Activated T-cell treated with anti-CD3 and anti-CD28 coated beads for 4 hours (primary cell): ENCODE results near the gene TOR1A.
A peak's percentile ranks its signal among the peaks of the same experiment; 100 is the strongest.

Experiments
- DNase-seq: peaks from one replicate; pipeline ENCODE4 v3.0.0-alpha.2; 2020

The TOR1A gene

DNA sequence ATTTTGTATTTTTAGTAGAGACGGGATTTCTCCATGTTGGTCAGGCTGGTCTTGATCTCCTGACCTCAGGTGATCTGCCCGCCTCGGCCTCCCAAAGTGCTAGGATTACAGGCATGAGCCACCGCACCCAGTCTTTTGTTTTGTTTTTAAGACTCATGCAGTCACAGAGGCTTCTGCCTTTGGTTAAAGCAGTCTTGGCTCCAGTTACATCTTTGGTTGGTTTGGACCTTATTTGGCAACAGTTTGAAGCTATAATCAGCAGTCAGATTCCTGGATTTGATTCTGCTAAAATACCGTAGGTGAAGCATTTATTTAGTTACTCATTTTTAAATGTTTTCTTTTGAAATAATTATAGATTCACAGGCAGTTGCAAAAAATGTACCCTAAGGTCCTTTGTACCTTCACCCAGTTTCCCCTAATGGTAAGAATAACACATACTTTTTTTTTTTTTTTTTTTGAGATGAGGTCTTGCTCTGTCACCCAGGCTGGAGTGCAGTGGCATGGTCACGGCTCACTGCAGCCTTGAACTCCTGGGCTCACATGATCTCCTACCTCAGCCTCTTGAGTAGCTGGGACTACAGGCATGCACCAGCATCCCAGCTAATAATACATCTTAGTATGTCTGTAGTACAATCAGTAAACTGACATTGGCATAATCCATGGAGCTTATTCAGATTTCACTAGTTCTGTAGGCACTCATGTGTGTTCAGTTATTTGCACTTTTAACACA lies 27.1 kb upstream of the TOR1A start:
- DNase-seq = no peak

GRCh38 chr9:129849901-129850300 lies 26.0 kb upstream of the TOR1A start:
- DNase-seq = no peak

DNA sequence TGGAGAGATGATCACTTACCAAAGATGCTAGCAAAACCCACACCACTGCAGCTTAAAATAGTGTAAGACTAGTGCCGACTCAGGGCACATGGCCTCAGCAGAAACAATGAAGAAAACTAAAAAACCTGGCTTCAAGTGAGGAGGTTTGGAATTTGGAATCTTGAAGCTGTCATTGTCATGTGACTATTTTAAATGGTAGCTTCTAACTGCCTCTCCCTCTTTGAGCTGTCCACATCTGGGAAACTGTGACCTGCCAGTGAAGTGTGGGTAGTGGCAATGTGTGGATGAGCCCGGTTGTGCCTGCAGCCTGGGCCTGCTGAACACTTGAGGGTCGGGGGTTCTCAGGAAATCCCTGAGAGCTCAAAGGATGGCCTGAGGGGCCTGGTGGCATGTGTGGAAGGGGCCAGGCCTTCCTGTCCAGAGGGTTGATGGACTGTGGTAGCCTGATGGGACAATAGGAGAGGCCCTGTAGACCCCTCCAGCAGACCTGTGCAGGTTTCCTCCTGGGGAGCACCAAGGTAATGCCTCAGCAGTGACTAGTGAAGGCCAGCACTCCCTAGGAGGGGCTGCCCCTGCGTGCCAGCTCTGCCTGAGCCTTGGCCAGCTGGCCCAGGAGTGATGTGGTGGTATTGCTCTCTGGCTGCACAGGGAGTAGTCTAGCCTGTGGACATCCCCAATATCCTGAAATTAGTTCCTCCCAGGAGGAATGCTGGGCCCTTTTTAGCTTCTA lies 24.9 kb upstream of the TOR1A start:
- DNase-seq = no peak

GRCh38 chr9:129845373-129845772 lies 21.4 kb upstream of the TOR1A start:
- no peak for DNase-seq

DNA sequence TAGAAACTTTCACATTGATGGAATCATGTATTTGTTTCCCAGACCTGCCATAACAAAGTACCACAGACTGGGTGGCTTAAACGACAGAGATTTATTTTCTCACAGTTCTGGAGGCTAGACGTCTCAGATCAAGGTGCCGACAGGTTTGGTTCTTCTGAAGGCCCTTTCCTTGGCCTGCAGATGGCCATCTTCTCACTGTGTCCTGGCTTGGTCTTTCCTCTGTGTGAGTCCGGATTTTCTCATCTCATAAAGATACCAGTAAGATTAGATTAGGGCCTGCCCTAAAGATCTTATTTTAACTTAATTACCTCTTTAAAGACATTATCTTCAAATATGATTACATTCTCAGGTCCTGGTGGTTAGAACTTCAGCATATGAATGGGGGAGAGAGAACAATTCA lies 17.1 kb upstream of the TOR1A start:
- DNase-seq = no peak

- DNase-seq = no peak
These were observed 16.1 kb upstream of the TOR1A start for GRCh38 chr9:129840034-129840433.

DNA sequence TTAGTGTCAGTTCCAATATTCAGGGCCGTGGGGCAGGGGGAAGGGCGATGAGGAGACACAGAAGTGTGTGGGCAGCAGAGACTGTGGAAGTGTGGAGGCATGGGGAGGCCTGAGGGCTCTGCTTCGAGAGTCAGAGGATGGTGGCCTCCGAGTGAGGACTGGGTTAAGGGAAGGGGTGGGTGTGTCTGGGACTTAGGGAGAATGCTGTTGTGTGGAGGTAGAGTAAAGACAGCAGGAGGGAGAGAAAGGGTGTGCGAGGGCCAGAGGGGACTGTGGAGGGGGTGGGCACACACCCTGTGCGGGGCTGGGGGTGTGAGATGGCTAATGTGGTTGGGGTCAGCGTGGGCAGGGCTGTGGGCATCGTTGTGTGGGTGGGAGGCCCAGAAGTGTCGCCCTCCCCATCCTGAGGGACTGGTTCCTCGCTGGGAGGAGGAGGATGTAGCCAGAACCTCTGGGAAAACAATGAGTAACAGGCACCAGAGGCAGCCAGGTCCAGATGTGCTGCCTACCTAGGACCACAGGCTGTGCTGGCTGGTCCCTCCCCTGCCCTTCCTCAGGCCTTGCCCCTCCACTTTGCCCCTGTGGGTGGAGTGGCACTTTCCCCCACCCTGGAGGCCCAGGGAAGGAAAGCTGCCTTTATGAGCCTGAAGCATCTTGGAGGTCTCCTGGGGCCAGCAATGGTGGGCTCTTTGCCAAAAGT lies 15.5 kb upstream of the TOR1A start:
- no peak for DNase-seq

- DNase-seq = no peak
These were observed 14.8 kb upstream of the TOR1A start for GRCh38 chr9:129838707-129839259.

DNA sequence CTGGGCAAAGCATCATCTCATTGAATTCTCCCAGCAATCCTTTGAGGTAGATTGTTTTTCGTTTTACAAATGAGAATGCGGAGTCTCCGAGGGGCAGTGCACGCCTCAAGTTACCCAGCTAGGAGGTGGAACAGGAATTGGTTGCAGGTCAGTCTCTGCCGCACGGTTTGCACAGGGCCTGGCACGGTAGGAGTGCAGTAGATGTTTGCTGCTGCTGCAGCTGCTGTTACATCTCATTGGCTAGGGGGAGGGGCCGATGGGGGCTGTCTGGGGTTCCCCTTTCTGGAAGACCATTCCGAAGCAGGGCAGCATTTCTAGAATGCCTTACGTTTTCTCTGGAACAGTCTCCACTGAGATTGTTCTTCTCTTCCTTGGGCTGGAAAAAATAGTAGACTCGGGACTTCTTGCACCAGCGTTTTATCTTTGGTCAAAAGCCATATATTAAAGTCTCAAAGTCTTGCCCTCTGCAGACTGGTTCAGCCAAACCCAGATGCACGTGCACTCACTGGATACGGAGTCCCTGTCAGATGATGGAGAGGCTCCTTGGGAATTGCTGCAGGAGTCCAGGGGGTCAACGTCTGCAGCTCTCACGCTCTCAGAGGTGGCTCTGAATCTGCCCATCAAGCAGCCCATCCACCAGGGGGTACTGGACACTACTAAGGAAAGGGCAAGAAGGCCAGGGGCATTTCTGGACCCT lies 12.5 kb upstream of the TOR1A start:
- no peak for DNase-seq

DNA sequence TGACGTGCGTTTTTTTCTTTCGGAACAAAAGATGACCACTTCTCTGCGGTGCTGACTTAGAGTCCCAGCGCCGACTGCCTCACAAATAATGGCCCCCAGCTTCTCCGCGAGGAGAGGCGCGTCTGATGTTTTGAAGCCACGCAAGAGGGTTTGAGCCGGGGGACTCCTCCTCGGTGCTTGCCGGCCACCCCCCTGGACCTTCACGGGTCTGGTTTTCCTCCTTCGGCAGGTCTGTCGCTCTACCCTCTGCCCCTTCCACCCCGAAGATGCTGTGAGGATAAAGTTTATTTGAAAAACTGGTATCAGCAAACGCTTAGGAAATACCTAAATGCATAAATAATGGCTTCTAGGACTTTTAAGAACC lies 11.9 kb upstream of the TOR1A start:
- DNase-seq = no peak

- peak; percentile 96 for DNase-seq
These were observed 11.4 kb upstream of the TOR1A start, which contains the start of the genes C9orf78 and USP20 for GRCh38 chr9:129835128-129835859. TSS of gene C9orf78 (minus strand) at chr9:129835275. CDS start at chr9:129835221, 54 bp downstream. TSS of gene USP20 (plus strand) at chr9:129835458. CDS start at chr9:129852556, 17,098 bp downstream.

- DNase-seq = peak; percentile 35
These were observed 10.7 kb upstream of the TOR1A start for GRCh38 chr9:129834489-129835127.

DNA sequence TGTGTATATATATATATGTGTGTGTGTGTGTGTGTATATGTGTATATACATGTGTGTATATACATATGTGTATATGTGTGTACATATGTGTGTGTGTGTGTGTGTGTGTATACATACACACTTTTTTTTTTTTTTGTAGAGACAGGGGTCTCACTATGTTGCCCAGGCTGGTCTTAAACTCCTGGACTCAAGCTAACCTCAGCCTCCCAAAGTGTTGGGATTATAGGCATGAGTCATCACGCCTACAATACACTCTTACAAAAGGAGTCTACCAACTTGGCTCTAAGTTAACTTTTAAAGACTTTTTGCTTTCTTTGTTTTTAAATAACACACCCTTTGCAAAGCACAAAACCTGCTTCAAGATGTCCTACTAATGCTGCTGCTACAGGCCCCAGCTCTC lies 9.0 kb upstream of the TOR1A start:
- DNase-seq = no peak

GRCh38 chr9:129828969-129829368 lies 5.0 kb upstream of the TOR1A start:
- DNase-seq = no peak

DNA sequence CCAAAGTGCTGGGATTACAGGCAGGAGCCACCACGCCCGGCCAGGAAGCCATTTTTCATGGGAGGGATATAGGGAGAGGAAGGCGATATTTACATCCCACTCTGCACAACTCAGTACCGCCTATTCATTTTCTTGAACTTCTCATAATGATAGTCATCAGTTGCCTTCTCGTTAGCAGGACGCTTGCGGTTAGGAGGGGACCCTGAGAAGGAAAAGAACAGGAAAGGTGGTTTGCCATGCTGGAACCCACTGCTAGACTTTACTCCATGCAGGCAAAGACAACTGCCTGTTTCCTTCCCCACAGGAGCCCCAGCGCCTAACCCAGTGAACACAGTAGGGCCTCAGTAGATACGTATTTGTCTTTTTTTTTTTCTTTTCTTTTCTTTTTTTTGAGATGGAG lies 4.1 kb upstream of the TOR1A start:
- no peak for DNase-seq

DNA sequence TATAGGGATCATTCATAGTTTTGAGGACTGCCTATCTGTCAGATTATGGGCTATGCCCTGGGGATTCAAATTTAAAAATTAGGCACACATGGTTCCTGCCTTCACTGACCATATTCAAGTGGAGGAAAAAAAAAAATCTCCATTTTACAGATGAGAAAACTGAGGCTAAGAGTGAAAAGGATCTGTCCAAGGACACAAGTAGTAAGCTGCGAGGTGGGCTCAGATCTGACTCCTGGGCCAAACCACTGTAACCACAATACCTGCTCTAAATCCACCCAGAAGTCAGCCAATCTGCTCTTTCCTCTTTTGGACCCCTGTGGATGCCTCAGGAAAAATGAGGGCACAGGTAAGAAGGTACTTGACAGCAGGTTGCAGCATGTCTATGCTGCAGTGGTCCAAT lies 2.8 kb upstream of the TOR1A start:
- DNase-seq = no peak

- DNase-seq = no peak
These were observed 2.4 kb upstream of the TOR1A start for GRCh38 chr9:129826344-129826743.

- no peak for DNase-seq
These were observed 398 bp downstream of the TOR1A start for GRCh38 chr9:129823542-129823934.

GRCh38 chr9:129822898-129823541 lies 916 bp downstream of the TOR1A start:
- DNase-seq = no peak

DNA sequence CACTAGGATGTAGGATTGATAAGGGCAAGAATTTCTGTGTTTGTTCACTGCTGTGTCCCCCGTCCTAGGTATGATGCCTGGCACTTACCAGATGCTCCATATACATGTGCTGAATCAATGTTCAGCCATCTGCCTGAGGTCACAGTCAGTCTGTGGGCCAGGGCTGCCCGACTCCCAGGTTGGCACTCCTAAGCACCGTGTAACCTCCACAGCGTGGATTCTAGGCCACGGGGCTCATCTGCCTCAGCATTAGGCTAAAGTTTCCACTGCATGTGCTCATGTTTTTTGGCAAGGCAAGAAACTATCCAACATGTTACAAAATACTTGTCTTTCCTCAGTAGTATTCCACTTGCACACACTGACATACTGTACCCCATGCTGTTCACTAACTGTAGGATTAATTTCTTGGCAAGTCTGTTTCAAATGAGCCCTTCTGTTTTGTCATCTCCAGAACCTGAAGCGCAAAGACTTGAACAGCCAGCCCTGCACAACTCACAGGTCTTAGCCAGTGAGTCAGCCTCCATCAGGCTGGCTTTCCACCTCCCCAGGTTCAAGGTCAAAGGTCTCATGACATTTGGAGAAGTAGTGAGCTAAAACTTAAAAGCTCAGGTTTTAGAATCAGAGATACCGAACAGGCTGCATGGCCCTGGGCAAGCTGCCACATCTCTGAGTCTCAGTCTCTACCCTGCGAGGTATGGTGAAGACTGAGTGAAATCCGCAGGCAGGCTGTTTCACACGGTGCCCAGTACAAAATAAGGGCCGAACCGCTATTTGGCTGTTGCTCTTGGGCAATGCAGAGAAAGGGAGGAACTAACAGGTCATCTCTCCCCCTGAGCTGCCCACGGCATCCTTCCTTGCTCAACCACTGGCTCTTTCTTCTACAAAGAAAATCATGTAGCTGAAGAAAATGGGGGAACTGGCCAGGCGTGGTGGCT lies 7.2 kb downstream of the TOR1A start:
- no peak for DNase-seq
